ENCODE results near the gene SDR42E1. TPM values are rescaled to one million over a fixed set of nuclear protein-coding genes. Genes with fewer than 3 reads are reported as not detected.

SDR42E1 gene
- total and polyA plus RNA-seq, 3 experiments from 2014 or later: 1.9 to 12.4 (median 11.9) TPM

- H3K4me1 Mint-ChIP-seq: no peaks in the 10 kb centered on the region
- Histone ChIP-seq H3K4me3 (ENCODE audit: low read length) (no peak overlapping the region), H3K4me1 (ENCODE audit: insufficient read depth, low read length) (no peaks in the 10 kb centered on the region), H3K9me3 (ENCODE audit: low read length) (no peaks in the 10 kb centered on the region), H3K36me3 (ENCODE audit: insufficient read depth, low read length) (no peaks in the 10 kb centered on the region), H3K27me3 (ENCODE audit: insufficient read depth, low read length, poor library complexity, severe bottlenecking) (peaks cover 4% of the 10 kb centered on the region), H3K27ac (ENCODE audit: low read depth, low read length) (no peak overlapping the region)
- peaks cover 3 to 11% of the 10 kb centered on the region in 2 donors for H3K27me3 Mint-ChIP-seq
- DNase-seq: no peak
- H3K36me3 Mint-ChIP-seq: peaks cover 0 to 6% (median 0%) of the 10 kb centered on the region in 3 donors
- no peak overlapping the region for H3K4me3 Mint-ChIP-seq
- ChIA-PET POLR2A (interaction anchor here (0.6 kb wide), 1 partner anchor 662 kb away, joined by 6 read pairs; no protein-coding TSS in a partner anchor), CTCF (no interaction called here)
- H3K27ac Mint-ChIP-seq: no peak overlapping the region
- peaks cover 8 to 22% (median 12%) of the 10 kb centered on the region in 5 donors for H3K9me3 Mint-ChIP-seq
Measured at GRCh38 chr16:81967358-81967757, 43.9 kb downstream of the SDR42E1 start.

- Histone ChIP-seq H3K36me3 (ENCODE audit: insufficient read depth, low read length) (no peaks in the 10 kb centered on the region), H3K27ac (ENCODE audit: low read depth, low read length) (no peak overlapping the region), H3K4me3 (ENCODE audit: low read length) (no peak overlapping the region), H3K9me3 (ENCODE audit: low read length) (no peaks in the 10 kb centered on the region), H3K27me3 (ENCODE audit: insufficient read depth, low read length, poor library complexity, severe bottlenecking) (peaks cover 4% of the 10 kb centered on the region), H3K4me1 (ENCODE audit: insufficient read depth, low read length) (no peaks in the 10 kb centered on the region)
- Mint-ChIP-seq H3K4me1 (no peaks in the 10 kb centered on the region), H3K36me3 (no peaks in the 10 kb centered on the region), H3K27me3 (peaks cover 0 to 3% of the 10 kb centered on the region in 2 donors), H3K9me3 (peaks cover 0 to 6% (median 0%) of the 10 kb centered on the region in 5 donors), H3K4me3 (no peak overlapping the region), H3K27ac (no peak overlapping the region)
- no peak for DNase-seq
- CTCF ChIA-PET: no interaction called here
- POLR2A ChIA-PET: no interaction called here
Measured at GRCh38 chr16:81964808-81965207, 46.5 kb downstream of the SDR42E1 start.

- peaks cover 0 to 8% (median 6%) of the 10 kb centered on the region in 5 donors for H3K9me3 Mint-ChIP-seq
- H3K4me3 Mint-ChIP-seq: no peak overlapping the region
- H3K36me3 ChIP-seq (ENCODE audit: insufficient read depth, low read length): no peaks in the 10 kb centered on the region
- CTCF ChIA-PET: no interaction called here
- no peak overlapping the region for H3K27ac ChIP-seq (ENCODE audit: low read depth, low read length)
- H3K9me3 ChIP-seq (ENCODE audit: low read length): no peaks in the 10 kb centered on the region
- no peaks in the 10 kb centered on the region for H3K27me3 ChIP-seq (ENCODE audit: insufficient read depth, low read length, poor library complexity, severe bottlenecking)
- H3K27me3 Mint-ChIP-seq: peaks cover 0 to 2% of the 10 kb centered on the region in 2 donors
- no peak overlapping the region for H3K4me3 ChIP-seq (ENCODE audit: low read length)
- no peaks in the 10 kb centered on the region for H3K4me1 ChIP-seq (ENCODE audit: insufficient read depth, low read length)
- H3K4me1 Mint-ChIP-seq: no peaks in the 10 kb centered on the region
- POLR2A ChIA-PET: no interaction called here
- H3K27ac Mint-ChIP-seq: peak overlapping the region in 1 of 8 donors; percentile 8
- no peak for DNase-seq
- H3K36me3 Mint-ChIP-seq: peaks cover 6 to 61% (median 41%) of the 10 kb centered on the region in 3 donors
Measured at GRCh38 chr16:81956213-81956948, 54.9 kb downstream of the SDR42E1 start.

- no peak overlapping the region for H3K4me3 ChIP-seq (ENCODE audit: low read length)
- H3K27ac Mint-ChIP-seq: no peak overlapping the region
- peaks cover 9 to 77% (median 47%) of the 10 kb centered on the region in 3 donors for H3K36me3 Mint-ChIP-seq
- H3K4me1 Mint-ChIP-seq: no peaks in the 10 kb centered on the region
- no peaks in the 10 kb centered on the region for H3K9me3 ChIP-seq (ENCODE audit: low read length)
- ChIA-PET CTCF (no interaction called here), POLR2A (no interaction called here)
- no peaks in the 10 kb centered on the region for H3K27me3 ChIP-seq (ENCODE audit: insufficient read depth, low read length, poor library complexity, severe bottlenecking)
- peaks cover 8 to 27% (median 18%) of the 10 kb centered on the region in 5 donors for H3K9me3 Mint-ChIP-seq
- H3K27me3 Mint-ChIP-seq: peaks cover 0 to 2% of the 10 kb centered on the region in 2 donors
- H3K4me3 Mint-ChIP-seq: no peak overlapping the region
- H3K36me3 ChIP-seq (ENCODE audit: insufficient read depth, low read length): no peaks in the 10 kb centered on the region
- no peak overlapping the region for H3K27ac ChIP-seq (ENCODE audit: low read depth, low read length)
- DNase-seq: no peak
- no peaks in the 10 kb centered on the region for H3K4me1 ChIP-seq (ENCODE audit: insufficient read depth, low read length)
Measured at GRCh38 chr16:81951564-81951963, 59.7 kb downstream of the SDR42E1 start.

GRCh38 chr16:81946206-81946605 lies 65.1 kb downstream of the SDR42E1 start:
- H3K4me1 ChIP-seq (ENCODE audit: insufficient read depth, low read length): no peaks in the 10 kb centered on the region
- POLR2A ChIA-PET: no interaction called here
- peaks cover 10 to 76% (median 14%) of the 10 kb centered on the region in 3 donors for H3K36me3 Mint-ChIP-seq
- H3K36me3 ChIP-seq (ENCODE audit: insufficient read depth, low read length): no peaks in the 10 kb centered on the region
- no peaks in the 10 kb centered on the region for H3K27me3 Mint-ChIP-seq
- H3K27ac ChIP-seq (ENCODE audit: low read depth, low read length): no peak overlapping the region
- no peak overlapping the region for H3K4me3 ChIP-seq (ENCODE audit: low read length)
- H3K9me3 ChIP-seq (ENCODE audit: low read length): no peaks in the 10 kb centered on the region
- H3K4me1 Mint-ChIP-seq: no peaks in the 10 kb centered on the region
- no peak for DNase-seq
- H3K27me3 ChIP-seq (ENCODE audit: insufficient read depth, low read length, poor library complexity, severe bottlenecking): no peaks in the 10 kb centered on the region
- CTCF ChIA-PET: no interaction called here
- H3K27ac Mint-ChIP-seq: peak overlapping the region in 1 of 8 donors; percentile 51
- peaks cover 7 to 16% (median 8%) of the 10 kb centered on the region in 5 donors for H3K9me3 Mint-ChIP-seq
- H3K4me3 Mint-ChIP-seq: no peak overlapping the region

- Histone ChIP-seq H3K27ac (ENCODE audit: low read depth, low read length) (no peak overlapping the region), H3K4me3 (ENCODE audit: low read length) (no peak overlapping the region), H3K36me3 (ENCODE audit: insufficient read depth, low read length) (no peaks in the 10 kb centered on the region), H3K4me1 (ENCODE audit: insufficient read depth, low read length) (no peaks in the 10 kb centered on the region), H3K27me3 (ENCODE audit: insufficient read depth, low read length, poor library complexity, severe bottlenecking) (no peaks in the 10 kb centered on the region), H3K9me3 (ENCODE audit: low read length) (no peaks in the 10 kb centered on the region)
- Mint-ChIP-seq H3K9me3 (peaks cover 3 to 15% (median 8%) of the 10 kb centered on the region in 5 donors), H3K27me3 (no peaks in the 10 kb centered on the region), H3K36me3 (peaks cover 8 to 76% (median 14%) of the 10 kb centered on the region in 3 donors), H3K4me3 (no peak overlapping the region), H3K4me1 (no peaks in the 10 kb centered on the region), H3K27ac (no peak overlapping the region)
- no peak for DNase-seq
- ChIA-PET POLR2A (no interaction called here), CTCF (no interaction called here)
Measured at GRCh38 chr16:81945665-81946064, 65.6 kb downstream of the SDR42E1 start.

- H3K36me3 Mint-ChIP-seq: peaks cover under 1 to 77% (median 8%) of the 10 kb centered on the region in 3 donors
- no peak overlapping the region for H3K4me3 Mint-ChIP-seq
- DNase-seq: no peak
- ChIA-PET CTCF (interaction anchor here (1.4 kb wide), 1 partner anchor 288 kb away, joined by 3 read pairs; no protein-coding TSS in a partner anchor), POLR2A (no interaction called here)
- no peak overlapping the region for H3K27ac Mint-ChIP-seq
- Histone ChIP-seq H3K4me1 (ENCODE audit: insufficient read depth, low read length) (no peaks in the 10 kb centered on the region), H3K4me3 (ENCODE audit: low read length) (no peak overlapping the region), H3K27me3 (ENCODE audit: insufficient read depth, low read length, poor library complexity, severe bottlenecking) (no peaks in the 10 kb centered on the region), H3K9me3 (ENCODE audit: low read length) (no peaks in the 10 kb centered on the region), H3K27ac (ENCODE audit: low read depth, low read length) (no peak overlapping the region), H3K36me3 (ENCODE audit: insufficient read depth, low read length) (no peaks in the 10 kb centered on the region)
- no peaks in the 10 kb centered on the region for H3K4me1 Mint-ChIP-seq
- H3K9me3 Mint-ChIP-seq: no peaks in the 10 kb centered on the region
- H3K27me3 Mint-ChIP-seq: no peaks in the 10 kb centered on the region
Measured at GRCh38 chr16:81942007-81942601, 69.2 kb downstream of the SDR42E1 start.

GRCh38 chr16:81940781-81941560 lies 70.3 kb downstream of the SDR42E1 start:
- peaks cover 0 to 78% (median 5%) of the 10 kb centered on the region in 3 donors for H3K36me3 Mint-ChIP-seq
- ChIA-PET POLR2A (no interaction called here), CTCF (interaction anchor here (1.3 kb wide), 1 partner anchor 290 kb away, joined by 4 read pairs; no protein-coding TSS in a partner anchor)
- H3K4me3 ChIP-seq (ENCODE audit: low read length): no peak overlapping the region
- no peak overlapping the region for H3K27ac ChIP-seq (ENCODE audit: low read depth, low read length)
- H3K9me3 Mint-ChIP-seq: no peaks in the 10 kb centered on the region
- no peaks in the 10 kb centered on the region for H3K27me3 ChIP-seq (ENCODE audit: insufficient read depth, low read length, poor library complexity, severe bottlenecking)
- H3K36me3 ChIP-seq (ENCODE audit: insufficient read depth, low read length): no peaks in the 10 kb centered on the region
- no peaks in the 10 kb centered on the region for H3K9me3 ChIP-seq (ENCODE audit: low read length)
- H3K4me1 ChIP-seq (ENCODE audit: insufficient read depth, low read length): no peaks in the 10 kb centered on the region
- H3K4me3 Mint-ChIP-seq: no peak overlapping the region
- peak in 1 of 5 donors; percentile 11 for DNase-seq
- H3K27ac Mint-ChIP-seq: no peak overlapping the region
- no peaks in the 10 kb centered on the region for H3K27me3 Mint-ChIP-seq
- H3K4me1 Mint-ChIP-seq: no peaks in the 10 kb centered on the region
